Coronary artery (tissue), 2 donors: ENCODE measurements around the gene ZNF836.

Experiments used
- DNase-seq: peaks from one replicate; pipeline ENCODE4 v3.0.0-alpha.2; 2017; ENCODE audit warnings: low spot score
- H3K27ac ChIP-seq, 2 donors: fragments of 200-600 bp; sonication (generic); one replicate each; pipeline ENCODE4 v1.5.1; 2016 to 2019
- H3K4me3 ChIP-seq: fragments of 200-600 bp; sonication (generic); 2 replicates; pipeline ENCODE4 v1.5.1; 2016; ENCODE audit warnings: mild to moderate bottlenecking, moderate library complexity
- CTCF ChIP-seq: fragments of 200-600 bp; sonication (generic); IDR thresholded peaks from one replicate; pipeline ENCODE4 v1.5.1; 2019; ENCODE audit warnings: antibody characterized with exemption

ZNF836 gene

GRCh38 chr19:52197964-52198363 lies 26.5 kb upstream of the ZNF836 start:
- TF ChIP-seq CTCF: no peak
- DNase-seq: no peak
- H3K4me3 ChIP-seq: no peak overlapping the region
- H3K27ac ChIP-seq: no peak overlapping the region

- TF ChIP-seq CTCF: no peak
- H3K4me3 ChIP-seq: no peak overlapping the region
- H3K27ac ChIP-seq: no peak overlapping the region
- no peak for DNase-seq
Observed at GRCh38 chr19:52196256-52196967, 25.0 kb upstream of the ZNF836 start.

DNA sequence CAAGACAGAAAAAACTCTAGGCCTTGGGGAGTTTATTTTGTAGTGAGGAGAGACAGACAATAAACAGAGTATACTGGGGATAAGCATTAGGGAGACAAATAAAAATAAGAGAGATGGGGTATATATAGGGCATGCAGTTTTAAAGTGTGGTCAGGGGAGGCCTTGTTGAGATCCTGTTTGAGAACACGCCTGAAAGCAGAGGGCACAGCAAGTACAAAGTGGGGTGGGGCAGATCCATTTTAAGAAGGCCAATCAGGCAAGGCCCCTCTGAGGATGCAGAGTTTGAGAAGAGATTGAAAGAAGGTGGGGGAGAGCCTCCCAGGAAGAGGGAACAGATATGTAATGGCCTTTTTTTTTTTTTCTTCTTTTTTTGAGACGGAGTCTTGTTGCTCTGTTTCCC lies 20.5 kb upstream of the ZNF836 start:
- no peak for DNase-seq
- H3K4me3 ChIP-seq: peak overlapping the region; percentile 74
- no peak overlapping the region for H3K27ac ChIP-seq
- no peak for TF ChIP-seq CTCF

GRCh38 chr19:52191389-52191788 lies 20.0 kb upstream of the ZNF836 start:
- peak overlapping the region; percentile 74 for H3K4me3 ChIP-seq
- DNase-seq: no peak
- TF ChIP-seq CTCF: no peak
- peak overlapping the region; percentile 89 to 98 for H3K27ac ChIP-seq

DNA sequence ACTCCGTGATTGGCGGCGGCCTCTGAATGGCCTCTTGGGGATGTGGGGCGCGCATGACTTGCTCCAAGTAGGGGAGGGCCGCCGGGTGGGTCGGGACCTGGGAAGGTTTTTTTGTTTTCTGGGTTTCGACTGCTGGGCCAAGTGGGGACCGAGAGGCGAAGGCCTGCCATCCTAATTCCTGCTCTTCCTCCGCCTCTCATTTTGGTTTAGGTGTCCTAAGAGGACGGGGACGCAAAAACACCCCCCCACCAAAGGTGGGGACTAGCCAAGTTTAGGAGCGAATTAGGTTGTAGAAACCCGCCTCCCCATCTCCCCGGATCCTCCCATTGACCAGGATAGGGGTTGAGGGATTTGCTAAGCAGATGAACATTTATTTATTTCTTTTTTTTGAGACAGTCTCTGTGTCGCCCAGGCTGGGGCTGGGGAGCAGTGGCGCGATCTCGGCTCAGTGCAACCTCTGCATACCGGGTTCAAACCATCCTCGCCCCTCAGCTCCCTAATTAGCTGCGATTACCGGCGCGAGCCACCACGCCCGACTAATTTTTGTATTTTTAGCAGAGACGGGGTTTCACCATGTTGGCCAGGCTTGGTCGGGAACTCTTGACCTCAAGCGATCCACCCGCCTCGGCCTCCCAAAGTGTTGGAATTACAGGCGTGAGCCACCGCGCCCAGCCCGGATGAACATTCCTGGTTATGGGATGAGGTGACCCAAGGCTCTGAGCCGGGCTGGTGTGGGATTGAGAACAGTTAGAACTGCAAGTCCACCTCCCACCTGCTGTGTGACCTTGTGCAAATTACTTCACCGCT lies 19.3 kb upstream of the ZNF836 start:
- no peak for DNase-seq
- H3K27ac ChIP-seq: peak overlapping the region; percentile 89 to 98
- H3K4me3 ChIP-seq: peak overlapping the region; percentile 74
- no peak for TF ChIP-seq CTCF

GRCh38 chr19:52189735-52190486 lies 18.5 kb upstream of the ZNF836 start, which contains the start of gene PPP2R1A:
TSS of gene PPP2R1A (plus strand) at chr19:52190052. CDS start at chr19:52190097, 45 bp downstream.
- H3K27ac ChIP-seq: peak within 1 kb of the TSS; percentile 89 to 98
- TF ChIP-seq CTCF: no peak
- peak; percentile 100 for DNase-seq
- peak within 1 kb of the TSS; percentile 74 for H3K4me3 ChIP-seq
